Activated effector memory CD4-positive, alpha-beta T cell treated with anti-CD3 and anti-CD28 coated beads, Interleukin-2, amount 50 U/mL, for 16 hours (primary cell): ENCODE data around the gene TAF11L8.
"Not testable (repeated sequence)": the region's sequence is repeated elsewhere in the genome, so short reads cannot be mapped to it uniquely, and the experiment has no call there.

Source experiments
- DNase-seq: peaks from one replicate; pipeline ENCODE4 v3.0.0-alpha.2; 2020

Gene TAF11L8

GRCh38 chr5:17590860-17591259 lies at the start of gene TAF11L8:
TAF11L8 (minus strand) TSS chr5:17590960.
- DNase-seq: not testable (repeated sequence)

GRCh38 chr5:17634160-17634559 lies 43.4 kb upstream of the TAF11L8 start, which contains the start of gene TAF11L14:
TAF11L14 (plus strand) TSS chr5:17634460.
- no peak for DNase-seq

- DNase-seq: not testable (repeated sequence)
Observed at GRCh38 chr5:17631788-17632187, 41.0 kb upstream of the TAF11L8 start, which contains the start of gene TAF11L13. TAF11L13 (plus strand) TSS chr5:17632088.

- no peak for DNase-seq
Observed at GRCh38 chr5:17625686-17626085, 34.9 kb upstream of the TAF11L8 start.

- DNase-seq: no peak
Observed at GRCh38 chr5:17620627-17621026, 29.9 kb upstream of the TAF11L8 start.

- DNase-seq: no peak
Observed at GRCh38 chr5:17619354-17619753, 28.6 kb upstream of the TAF11L8 start.

- DNase-seq: no peak
Observed at GRCh38 chr5:17614872-17615605, 24.3 kb upstream of the TAF11L8 start.

- not testable (repeated sequence) for DNase-seq
Observed at GRCh38 chr5:17610092-17610491, 19.3 kb upstream of the TAF11L8 start, which contains the start of gene TAF11L12. TAF11L12 (plus strand) TSS chr5:17610392.

GRCh38 chr5:17607461-17607860 lies 16.7 kb upstream of the TAF11L8 start:
- not testable (repeated sequence) for DNase-seq

GRCh38 chr5:17604951-17605350 lies 14.2 kb upstream of the TAF11L8 start:
- DNase-seq: no peak

- not testable (repeated sequence) for DNase-seq
Observed at GRCh38 chr5:17603880-17604279, 13.1 kb upstream of the TAF11L8 start, which contains the start of gene TAF11L11. TAF11L11 (plus strand) TSS chr5:17604183.

GRCh38 chr5:17597728-17598127 lies 7.0 kb upstream of the TAF11L8 start, which contains the start of gene TAF11L10:
TAF11L10 (minus strand) TSS chr5:17597828.
- DNase-seq: not testable (repeated sequence)

- not testable (repeated sequence) for DNase-seq
Observed at GRCh38 chr5:17594255-17594654, 3.5 kb upstream of the TAF11L8 start, which contains the start of gene TAF11L9. TAF11L9 (minus strand) TSS chr5:17594394.

- not testable (repeated sequence) for DNase-seq
Observed at GRCh38 chr5:17585658-17586057, 5.1 kb downstream of the TAF11L8 start, which contains the start of gene TAF11L7. TAF11L7 (minus strand) TSS chr5:17585758.
